NCI-H1694 treated with DMSO at 0.1 percent for 48 hours (cell line): ENCODE data around the gene TSHZ1.

ENCODE experiments used
- DNase-seq: peaks from one replicate; lab custom pipeline; 2025; lab: John Stamatoyannopoulos, UW

The TSHZ1 gene

GRCh38 chr18:75208836-75209128 lies 1.8 kb upstream of the TSHZ1 start:
- DNase-seq: no peak

- DNase-seq: peak; percentile 73
These were observed 1.3 kb upstream of the TSHZ1 start, which contains the start of gene PTGR3 for GRCh38 chr18:75209129-75209950. Gene PTGR3, minus strand, starts transcription at chr18:75209139. Its CDS starts 81 bp downstream, at chr18:75209058.

- DNase-seq: peak; percentile 73
These were observed 692 bp upstream of the TSHZ1 start for GRCh38 chr18:75209951-75210258.

- no peak for DNase-seq
These were observed 515 bp downstream of the TSHZ1 start for GRCh38 chr18:75211002-75211621.

- DNase-seq: no peak
These were observed 992 bp downstream of the TSHZ1 start for GRCh38 chr18:75211626-75211952.

GRCh38 chr18:75211953-75212750 lies 1.6 kb downstream of the TSHZ1 start:
- no peak for DNase-seq

GRCh38 chr18:75212751-75213090 lies 2.1 kb downstream of the TSHZ1 start:
- DNase-seq: no peak

GRCh38 chr18:75213611-75214331 lies 3.2 kb downstream of the TSHZ1 start:
- peak; percentile 48 for DNase-seq

GRCh38 chr18:75214332-75214690 lies 3.7 kb downstream of the TSHZ1 start:
- DNase-seq: no peak

GRCh38 chr18:75214766-75215510 lies 4.3 kb downstream of the TSHZ1 start:
- DNase-seq: no peak

- no peak for DNase-seq
These were observed 5.1 kb downstream of the TSHZ1 start for GRCh38 chr18:75215663-75216062.

GRCh38 chr18:75216212-75216910 lies 5.8 kb downstream of the TSHZ1 start:
- no peak for DNase-seq

- DNase-seq: no peak
These were observed 6.5 kb downstream of the TSHZ1 start for GRCh38 chr18:75216911-75217689.

GRCh38 chr18:75218065-75218923 lies 7.7 kb downstream of the TSHZ1 start:
- DNase-seq: peak; percentile 36

GRCh38 chr18:75219745-75220375 lies 9.3 kb downstream of the TSHZ1 start:
- DNase-seq: no peak

GRCh38 chr18:75220551-75221355 lies 10.2 kb downstream of the TSHZ1 start:
- no peak for DNase-seq

- DNase-seq: no peak
These were observed 10.8 kb downstream of the TSHZ1 start for GRCh38 chr18:75221397-75221796.

GRCh38 chr18:75221897-75222296 lies 11.3 kb downstream of the TSHZ1 start:
- DNase-seq: no peak
